SHP77 treated with DMSO at 0.1 percent for 48 hours (cell line): ENCODE data around the gene HRCT1.
"Not testable (repeated sequence)": the region's sequence is repeated elsewhere in the genome, so short reads cannot be mapped to it uniquely, and the experiment has no call there.

ENCODE experiments used
- DNase-seq: peaks from one replicate; lab custom pipeline; 2025; lab: John Stamatoyannopoulos, UW

Gene HRCT1

DNA sequence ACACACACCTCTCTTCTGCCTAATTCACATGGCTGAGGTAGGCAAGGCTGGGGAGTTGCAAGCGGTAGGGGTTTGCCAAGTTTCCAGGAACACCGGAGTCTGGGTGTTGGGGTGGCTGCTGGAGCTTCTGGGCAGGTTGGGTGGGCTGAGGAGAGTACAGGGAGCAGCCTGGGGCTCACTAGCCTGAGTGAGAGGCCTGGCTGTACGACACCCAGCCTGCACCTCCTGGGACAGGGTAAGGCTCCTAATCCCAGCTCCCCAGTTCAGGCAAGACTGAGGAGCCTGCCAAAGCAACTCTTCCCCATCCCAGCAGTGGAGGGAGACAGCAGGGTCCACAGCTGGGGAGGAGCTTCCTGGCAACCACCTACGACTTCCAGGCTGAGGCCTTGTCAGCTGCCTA lies 11.3 kb downstream of the HRCT1 start:
- DNase-seq = no peak

DNA sequence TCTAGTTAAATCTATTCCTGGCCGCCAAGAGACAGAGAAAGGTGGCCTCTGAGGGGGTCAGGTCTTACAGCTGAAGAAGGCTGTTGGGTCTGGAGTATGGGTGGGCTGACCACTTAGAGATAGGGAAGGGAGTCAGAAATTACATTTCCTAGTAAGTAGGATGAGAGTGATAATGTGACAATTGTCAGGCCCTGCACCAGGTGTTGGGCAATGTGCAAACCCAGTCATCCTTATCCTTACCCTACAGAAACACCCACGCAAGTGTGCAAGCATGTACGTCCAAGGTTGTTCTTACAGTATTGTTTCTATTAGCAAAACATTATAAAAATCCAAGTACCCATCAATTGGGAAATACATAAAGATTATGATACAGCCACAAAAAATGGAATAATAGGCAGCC lies 12.8 kb downstream of the HRCT1 start:
- no peak for DNase-seq

DNA sequence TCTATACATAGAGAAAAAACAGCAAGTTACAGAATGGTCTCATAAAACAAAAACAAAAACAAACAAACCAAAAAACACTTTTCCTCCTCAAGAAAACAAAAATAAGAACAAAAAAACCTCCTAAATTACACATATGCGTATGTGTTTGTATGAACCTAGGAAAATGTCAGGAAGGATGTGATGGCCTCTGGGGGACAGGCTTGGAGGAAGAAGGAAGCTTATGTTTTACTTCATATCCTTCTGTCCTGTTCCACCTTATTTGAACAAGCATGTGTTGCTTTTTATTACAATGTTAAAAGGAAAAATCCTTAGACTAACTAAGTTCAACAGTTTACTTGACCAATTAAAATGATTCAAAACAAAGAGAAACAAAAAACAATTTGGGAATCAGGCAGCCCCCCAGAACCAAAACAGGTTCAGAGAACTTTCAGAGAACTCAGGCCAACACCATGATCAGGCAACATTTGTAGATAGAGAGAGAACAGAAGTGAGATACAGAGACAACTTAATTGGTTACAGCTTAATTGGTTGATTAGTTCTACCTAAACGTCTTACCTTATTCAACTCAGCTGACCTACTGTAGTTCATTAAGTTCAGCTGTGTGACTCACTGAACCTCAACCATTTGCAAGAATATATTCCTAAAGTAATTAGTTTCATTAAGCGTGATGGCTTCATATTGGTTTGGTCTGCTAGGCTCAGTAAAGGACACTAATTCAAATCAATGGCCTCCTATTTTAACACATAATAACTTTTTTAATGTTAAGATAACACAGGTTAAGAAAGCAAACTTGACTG lies 13.4 kb downstream of the HRCT1 start:
- no peak for DNase-seq

DNA sequence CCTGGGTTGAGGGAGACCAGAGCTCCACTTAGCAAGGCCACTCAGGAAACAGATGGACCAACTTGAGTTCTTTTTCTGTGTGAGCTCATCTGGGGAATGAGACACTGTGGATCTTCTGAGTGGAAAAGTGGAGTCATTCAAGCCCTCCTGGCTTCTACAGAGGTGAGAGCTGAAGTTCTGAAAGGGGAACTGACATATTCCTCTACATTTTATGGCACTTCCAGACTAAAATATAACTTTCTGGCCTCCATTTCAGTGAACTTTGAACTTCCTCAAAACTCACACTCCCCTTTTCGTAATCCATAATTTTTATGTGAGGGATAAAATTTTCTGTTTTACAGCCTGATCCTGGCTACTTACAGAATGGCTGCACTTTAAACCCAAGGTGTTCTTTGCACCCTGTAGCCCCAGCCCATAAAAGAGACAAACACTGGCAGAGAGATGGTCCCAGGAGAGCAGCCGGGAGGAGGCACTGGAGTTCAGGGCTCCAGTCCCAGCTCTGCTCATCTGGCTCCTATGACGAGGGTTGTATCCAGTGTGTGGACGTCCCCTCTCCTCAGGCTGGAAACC lies 14.1 kb downstream of the HRCT1 start:
- DNase-seq = no peak

DNA sequence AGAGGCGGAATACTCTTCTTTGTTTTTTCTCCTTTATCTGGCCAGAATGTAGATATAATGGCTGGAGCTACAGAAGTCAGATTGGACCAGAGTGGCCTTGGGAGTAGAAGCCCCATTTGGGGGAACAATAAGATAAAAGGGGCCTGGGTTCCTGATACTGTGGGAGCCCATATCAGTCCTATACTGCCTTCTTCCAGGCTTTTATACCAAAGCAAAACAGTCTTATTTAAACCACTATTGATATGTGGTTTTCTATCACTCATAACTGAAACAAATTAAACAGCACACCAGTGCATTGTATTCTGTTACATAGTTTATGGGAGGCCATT lies 17.6 kb downstream of the HRCT1 start:
- DNase-seq = no peak

DNA sequence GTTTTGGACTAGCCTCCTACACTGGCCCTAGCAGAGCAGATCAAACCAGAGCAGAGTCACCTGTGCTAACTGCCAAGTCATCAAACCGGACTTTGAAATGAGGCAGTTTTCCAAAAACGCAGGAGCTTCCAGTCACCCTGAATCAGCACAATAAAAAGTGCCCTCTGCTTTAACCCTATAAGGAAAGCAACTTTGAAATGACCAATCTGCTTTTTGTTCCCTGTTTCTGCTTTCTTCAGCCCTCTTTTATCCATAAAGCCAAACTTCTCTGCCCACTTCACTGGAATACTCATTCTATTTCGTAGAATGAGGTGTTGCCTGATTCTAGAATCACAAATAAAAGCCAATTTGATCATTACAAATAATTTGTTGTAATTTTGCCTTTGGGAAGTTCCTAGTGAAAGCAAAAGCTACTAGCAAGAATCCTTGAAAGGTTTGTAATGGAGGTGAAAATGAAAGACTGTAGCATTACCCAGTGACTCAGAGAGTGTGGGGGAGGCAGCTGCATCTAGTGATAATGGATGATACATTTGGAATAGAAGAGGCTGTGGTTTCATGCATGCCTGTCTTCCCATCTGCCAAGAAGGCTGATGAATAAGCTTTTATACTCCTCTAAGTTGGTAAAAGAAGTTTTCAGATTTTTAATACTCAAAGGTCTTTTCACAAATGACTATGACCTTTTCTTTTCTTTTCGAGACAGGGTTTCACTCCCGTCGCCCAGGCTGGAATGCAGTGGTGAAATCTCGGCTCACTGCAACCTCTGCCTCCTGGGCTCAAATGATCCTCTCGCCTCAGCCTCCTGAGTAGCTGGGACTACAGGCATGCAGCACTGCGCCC lies 18.1 kb downstream of the HRCT1 start:
- DNase-seq = no peak

DNA sequence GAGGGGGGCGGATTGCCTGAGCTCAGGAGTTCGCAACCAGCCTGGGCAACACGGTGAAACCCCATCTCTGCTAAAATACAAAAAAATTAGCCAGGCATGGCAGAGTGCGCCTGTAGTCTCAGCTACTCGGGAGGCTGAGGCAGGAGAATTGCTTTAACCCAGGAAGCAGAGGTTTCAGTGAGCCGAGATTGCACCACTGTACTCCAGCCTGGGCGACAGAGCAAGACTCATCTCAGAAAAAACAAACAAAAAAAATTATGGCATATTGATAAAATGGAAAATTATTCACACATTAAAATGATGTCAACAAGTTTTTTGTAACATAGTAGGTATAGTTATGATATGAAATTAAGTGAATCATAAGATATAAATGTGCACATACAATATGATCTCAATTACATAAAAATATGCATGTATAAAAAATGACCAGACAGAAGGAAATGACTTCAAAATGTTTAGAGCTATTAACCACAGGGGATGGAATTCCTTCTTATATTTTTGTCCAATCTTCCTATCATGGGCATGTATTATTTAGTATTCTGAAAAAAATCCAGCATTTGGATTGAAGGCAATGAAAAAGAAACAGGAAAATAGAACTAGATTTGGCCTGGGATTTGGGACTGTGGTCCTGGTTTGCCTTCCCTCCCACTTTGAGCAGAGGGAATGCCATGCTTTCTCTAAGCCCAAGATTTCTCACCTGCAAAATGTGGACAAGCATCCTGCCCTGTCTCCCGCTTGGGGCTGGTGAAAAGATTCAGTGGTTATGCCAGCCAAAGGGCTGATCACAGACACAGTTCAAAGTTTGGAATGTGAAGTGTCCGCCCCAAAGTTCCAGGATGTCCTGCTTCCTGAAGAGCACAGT lies 22.8 kb downstream of the HRCT1 start:
- no peak for DNase-seq

DNA sequence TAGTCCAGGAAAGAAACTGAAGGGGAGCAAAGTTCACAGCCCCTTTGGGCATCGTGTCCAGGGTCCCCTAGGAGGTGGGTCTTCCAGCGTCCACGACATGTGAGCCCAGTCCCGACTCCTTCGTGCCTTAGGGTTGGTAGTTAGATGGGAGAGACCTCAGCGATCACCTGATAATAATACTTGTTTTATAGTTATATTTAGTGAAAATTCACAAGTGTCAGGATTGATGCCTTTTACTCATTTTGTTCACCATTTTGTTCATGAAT lies 23.4 kb downstream of the HRCT1 start:
- no peak for DNase-seq

DNA sequence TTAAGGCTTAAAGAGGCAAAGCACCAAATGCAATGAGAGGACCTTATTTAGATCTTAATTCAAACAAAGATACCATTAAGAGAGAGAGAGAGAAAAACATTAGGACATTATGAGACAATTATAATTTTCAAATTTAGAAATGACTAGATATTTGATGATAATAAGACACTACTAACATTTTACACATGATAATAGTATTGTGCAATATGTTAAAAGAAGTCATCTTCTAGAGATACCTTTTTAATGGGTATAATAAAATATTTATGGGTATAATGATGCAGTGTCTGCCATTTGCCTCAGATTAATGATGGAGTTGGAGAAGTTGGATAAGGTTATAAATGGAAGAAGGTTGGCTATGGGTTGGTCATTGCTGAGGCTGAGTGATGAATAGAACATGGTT lies 24.5 kb downstream of the HRCT1 start:
- DNase-seq = no peak

DNA sequence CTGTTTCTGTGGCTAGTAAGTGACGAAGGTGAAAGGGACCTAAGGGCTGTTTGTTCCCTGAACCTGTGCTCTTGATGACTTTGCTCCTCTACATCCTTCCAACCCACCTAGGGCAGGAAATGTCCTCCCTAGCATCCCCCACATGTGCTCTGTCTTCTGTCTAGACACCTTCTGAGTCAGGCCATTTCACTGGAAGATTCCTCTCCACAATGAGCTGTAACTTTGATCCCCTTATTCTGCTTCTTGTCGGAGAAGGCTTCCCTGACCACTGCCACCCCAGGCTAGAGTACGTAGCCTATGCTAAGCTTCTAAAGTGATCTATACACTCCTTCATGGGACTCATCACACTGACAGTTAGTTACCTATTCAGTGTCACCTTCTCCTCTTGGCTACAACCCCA lies 25.0 kb downstream of the HRCT1 start:
- DNase-seq = no peak

DNA sequence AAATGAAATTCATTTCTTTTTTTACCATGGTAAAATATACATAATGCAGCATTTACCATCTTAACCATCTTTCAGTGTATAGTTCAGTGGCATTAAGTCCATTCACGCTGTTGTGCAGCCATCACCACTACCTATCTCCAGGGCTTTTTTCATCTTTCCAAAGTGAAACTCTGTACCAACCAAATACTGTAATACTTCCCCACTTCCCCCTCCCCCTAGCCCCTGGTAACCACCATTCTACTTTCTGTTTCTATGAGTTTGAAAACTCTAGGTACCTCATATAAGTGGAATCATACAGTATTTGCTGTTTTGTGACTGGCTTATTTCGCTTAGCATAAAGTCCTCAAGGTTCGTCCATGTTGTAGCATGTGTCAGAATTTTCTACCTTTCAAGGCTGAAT lies 26.7 kb downstream of the HRCT1 start:
- DNase-seq = no peak

DNA sequence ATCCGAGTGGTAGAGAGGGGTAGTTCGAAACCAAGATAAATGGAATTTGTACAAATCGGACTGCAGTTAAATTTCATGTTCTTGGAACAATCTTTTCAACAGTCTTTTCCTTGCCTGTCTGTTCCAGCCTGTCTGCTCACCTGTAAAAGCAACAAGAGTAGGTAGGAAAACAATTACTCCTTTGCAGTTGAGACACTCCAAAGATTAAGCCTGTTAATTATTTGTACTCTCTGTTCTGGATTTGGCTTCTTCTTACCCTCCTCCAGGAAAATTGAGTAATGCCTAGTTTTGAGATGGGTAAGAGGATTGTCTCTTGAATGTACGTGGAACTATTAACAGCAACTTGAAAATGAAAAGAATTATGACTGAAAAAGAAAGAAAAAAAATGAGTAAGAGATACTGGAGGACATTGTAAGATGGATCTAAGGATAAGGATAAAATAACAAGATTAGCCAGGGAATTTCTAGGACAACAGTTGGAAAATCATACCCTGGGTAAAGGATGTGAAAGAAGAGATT lies 27.6 kb downstream of the HRCT1 start:
- no peak for DNase-seq

DNA sequence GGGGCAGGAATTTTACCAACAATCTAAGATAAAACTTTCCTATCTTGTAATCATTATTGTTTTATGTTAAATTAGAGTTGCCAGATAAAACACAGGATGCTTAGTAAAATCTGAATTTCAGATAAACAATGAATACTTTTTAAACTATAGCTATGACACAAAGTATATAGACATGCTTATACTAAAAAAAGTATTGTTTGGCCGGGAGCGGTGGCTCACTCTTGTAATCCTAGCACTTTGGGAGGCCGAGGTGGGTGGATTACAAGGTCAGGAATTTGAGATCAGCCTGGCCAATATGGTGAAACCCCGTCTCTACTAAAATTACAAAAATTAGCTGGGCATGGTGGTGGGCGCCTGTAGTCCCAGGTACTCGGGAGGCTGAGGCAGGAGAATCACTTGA lies 28.1 kb downstream of the HRCT1 start:
- DNase-seq = not testable (repeated sequence)

DNA sequence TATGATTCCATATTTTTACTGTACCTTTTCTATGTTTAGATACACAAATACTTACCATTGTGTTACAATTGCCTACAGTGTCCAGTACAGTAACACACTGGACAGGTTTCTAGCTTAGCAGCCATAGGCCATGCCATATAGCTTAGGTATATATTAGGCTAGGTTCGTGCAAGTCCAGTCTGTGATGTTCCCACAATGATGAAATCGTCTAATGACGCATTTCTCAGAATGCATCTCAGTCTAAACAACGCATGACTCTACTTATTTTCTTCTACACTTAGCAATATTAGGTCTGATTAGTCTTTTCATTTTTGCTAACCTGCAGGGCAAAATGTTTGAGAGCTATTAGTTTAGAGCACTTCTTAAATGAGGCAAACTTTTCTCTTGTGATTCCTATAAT lies 29.3 kb downstream of the HRCT1 start:
- DNase-seq = no peak

DNA sequence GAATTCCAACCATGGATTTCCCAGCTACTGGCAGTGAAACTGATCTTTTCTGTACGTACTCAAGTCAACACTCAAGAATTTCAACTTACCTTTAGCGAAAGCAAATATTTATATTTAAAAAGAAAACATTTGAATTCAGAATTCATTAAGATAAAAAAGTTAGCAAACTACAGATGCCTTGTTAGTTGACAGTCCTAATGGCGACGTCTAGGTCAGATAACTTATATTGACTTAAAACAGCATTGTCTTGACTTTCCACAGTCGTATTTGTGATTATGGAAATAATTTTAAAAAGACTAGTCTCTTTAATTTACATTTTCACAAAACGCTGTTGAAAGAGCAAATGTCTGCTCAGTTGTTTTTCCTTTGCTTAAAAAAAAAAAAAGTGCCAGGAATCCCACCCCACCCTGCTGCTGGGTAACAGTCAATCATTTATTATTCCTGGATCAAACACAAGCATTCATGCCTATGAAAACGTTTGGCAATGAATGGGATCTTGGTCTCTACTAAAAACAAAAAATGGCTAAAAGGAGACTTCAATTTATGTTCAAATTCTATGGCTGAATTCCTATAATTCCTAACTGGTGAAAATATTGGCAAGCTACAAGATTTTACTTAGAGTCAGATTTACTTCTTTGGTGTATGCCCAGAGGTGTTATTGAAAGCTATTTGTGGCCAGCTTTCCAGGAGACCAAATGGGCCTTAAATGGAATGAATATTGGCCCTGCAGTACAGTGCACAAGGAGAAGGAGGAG lies 29.9 kb downstream of the HRCT1 start:
- no peak for DNase-seq

DNA sequence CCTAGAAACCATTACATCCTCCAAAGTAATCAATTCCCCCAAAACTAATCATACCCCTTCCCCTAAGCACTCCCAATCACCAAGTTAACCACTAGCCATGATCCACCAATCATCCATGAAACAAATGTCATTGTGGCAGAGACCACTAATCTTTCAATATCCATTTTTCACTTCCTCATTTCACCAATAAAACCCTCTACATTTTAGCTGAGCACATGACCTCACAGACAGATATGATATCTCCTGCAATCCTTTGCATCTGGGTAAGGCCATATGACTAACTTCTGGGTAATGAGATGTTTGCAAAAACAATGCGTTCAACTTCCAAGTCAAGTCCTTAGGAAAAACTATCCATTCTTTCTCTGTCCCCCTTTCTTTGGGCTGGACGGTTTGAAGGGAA lies 31.2 kb downstream of the HRCT1 start:
- DNase-seq = no peak

DNA sequence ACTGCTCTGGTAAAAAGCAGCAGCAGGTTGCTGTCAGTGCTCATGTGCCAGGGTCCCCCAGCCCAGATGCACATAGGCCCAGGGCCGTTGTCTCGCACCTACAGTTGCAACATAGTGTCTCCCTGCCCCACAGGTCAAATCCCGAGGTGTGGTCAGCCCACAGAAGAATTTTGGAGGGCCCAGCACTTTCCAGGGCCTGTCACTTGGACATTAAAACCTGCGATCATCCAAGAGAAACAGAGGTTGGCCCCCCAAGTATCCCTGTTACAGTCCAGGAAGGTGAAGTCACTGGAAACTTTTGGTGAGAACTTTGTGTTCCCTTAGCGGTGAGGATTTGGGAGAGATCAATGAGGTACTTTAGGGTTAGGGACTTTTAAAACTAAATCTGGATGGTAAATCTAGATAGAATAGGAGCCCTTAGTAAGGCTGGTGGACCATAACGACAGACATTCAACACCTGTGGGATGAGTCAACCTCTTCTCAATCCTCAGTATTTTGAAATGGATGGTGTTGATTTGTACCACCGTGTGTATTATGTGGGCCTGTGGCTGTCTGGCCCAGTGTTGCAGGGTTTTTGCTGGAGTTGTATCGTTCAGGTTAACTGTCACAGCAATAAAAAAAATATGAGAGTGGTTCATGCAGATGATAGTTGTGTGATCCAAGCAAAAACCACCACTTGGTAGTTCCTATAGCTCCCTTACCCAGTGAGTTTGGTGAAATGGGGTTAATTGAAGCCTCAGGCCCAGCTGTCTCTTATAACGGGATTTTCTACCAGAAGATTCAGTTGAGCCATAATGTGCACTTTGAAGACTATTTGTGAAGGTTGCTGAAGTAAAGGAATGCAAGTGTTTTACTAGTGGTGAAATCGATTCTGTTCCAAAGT lies 32.7 kb downstream of the HRCT1 start:
- no peak for DNase-seq

DNA sequence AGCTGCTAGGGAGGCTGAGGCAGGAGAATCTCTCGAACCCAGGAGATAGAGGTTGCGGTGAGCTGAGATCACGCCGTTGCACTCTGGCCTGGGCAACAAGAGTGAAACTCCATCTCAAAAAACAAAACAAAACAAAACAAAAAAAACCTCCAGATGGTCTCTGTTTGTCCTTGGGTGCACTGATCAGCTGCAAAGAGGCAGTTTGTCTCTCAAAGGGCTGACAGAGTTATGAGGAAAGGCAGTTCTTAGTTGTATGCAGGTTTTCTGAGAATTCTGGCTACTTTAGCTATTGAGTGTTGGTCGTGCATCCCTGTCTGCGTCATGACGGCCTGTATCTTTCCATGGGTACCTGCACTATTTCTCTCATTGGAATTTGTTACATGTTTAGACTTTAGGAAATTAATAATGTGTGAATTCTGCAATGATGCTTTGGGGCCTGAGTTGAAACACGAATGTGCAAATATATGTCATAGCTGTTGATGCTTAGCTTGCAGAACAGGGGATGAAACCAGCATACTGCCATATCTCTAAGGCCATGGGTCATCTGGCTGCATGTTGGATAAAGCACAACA lies 33.8 kb downstream of the HRCT1 start:
- DNase-seq = no peak

DNA sequence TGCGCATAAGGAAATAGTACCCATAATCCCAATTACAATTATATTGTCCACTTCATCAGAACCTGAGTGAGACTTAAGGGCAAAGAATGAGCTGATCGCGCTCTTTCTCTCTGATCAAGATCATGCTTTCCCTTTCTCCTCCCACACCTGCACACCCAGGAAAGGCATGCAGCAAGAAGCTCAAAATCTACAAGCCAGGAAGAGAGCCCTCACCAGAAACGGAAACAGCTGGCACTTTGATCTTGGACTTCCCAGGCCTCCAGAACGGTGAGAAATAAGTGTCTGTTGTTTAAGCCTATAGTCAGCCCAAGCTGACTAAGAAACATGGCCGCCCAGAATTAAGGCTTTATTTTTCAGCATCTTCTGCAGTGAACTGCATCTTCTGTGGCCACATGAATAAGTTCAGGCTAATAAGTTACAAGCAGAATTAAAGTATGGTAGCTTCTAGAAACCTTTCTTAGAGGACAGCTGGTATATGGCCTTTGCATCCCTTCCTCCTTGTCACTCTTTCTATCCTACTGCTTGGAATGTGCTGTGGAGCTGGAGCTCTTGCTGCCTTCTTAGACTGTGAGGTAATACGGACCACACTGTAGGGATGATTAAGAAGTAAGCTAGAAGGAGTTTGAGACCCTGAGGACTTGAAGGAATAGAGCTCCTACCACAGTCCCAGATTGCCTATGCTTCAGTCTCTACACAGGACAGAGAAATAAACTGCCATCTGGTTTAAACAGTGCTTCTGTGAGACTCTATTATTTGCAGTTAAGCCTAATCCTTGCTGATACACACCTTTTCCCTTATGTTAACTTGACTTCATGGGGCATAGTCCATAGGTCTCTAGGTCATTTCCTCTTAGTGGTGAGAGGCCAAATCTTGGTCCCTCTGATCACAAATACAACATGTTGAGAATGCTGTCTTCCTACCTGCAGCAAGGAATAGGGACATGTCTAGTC lies 34.7 kb downstream of the HRCT1 start:
- no peak for DNase-seq
